Measurements from ENCODE around the gene STARD13.

DNA sequence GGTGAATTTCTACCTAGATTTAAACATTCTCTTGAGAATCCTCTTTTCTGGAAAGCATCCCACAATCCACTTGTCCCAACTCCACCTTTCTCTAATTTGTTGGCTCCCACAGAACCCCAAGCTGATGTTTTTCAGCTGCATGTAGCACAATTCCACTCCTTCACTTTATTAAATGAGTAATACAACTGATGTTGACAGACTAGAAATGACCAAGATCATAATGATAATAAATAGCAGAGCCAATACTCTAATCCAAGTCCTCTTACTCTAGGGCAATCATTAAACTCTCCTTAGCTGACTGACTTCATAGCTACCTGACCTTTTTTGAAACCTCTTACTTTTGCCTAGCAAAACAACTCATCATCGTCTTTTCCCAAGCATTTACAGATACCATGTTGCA lies 27.9 kb upstream of the STARD13 start:
- TF ChIP-seq GATA2 (IDR thresholded peaks at IDR 0.05; ENCODE audit: low read depth, low read length) (no peak), GATA3 (IDR thresholded peaks at IDR 0.05; ENCODE audit: low read depth, low read length) (no peak)
